Measurements from ENCODE around the gene ILDR1.
"Not testable (repeated sequence)": the region's sequence is repeated elsewhere in the genome, so short reads cannot be mapped to it uniquely, and the experiment has no call there.

Gene ILDR1

GRCh38 chr3:122052968-122053367 is 30.9 kb upstream of the ILDR1 start:
- Histone ChIP-seq H3K27me3 (replicated peaks; ENCODE audit: control insufficient read depth, insufficient read depth, low read length) (no peaks in the 10 kb centered on the region), H3K4me3 (replicated peaks; ENCODE audit: low read depth, low read length) (no peak overlapping the region), H3K36me3 (ENCODE audit: control insufficient read depth, insufficient read depth, low read length) (peaks cover 7% of the 10 kb centered on the region)
- no peak for TF ChIP-seq CTCF (IDR thresholded peaks at IDR 0.05; ENCODE audit: insufficient read depth, low read length, poor library complexity, severe bottlenecking)
- DNase-seq (ENCODE audit: extremely low read depth, insufficient read length): no peak

GRCh38 chr3:122047773-122048172 is 25.7 kb upstream of the ILDR1 start:
- H3K27me3 ChIP-seq (replicated peaks; ENCODE audit: control insufficient read depth, insufficient read depth, low read length); DNase-seq (ENCODE audit: extremely low read depth, insufficient read length); H3K4me3 ChIP-seq (replicated peaks; ENCODE audit: low read depth, low read length); H3K36me3 ChIP-seq (ENCODE audit: control insufficient read depth, insufficient read depth, low read length): not testable (repeated sequence)

GRCh38 chr3:122047296-122047695 is 25.2 kb upstream of the ILDR1 start:
- H3K27me3 ChIP-seq (replicated peaks; ENCODE audit: control insufficient read depth, insufficient read depth, low read length); DNase-seq (ENCODE audit: extremely low read depth, insufficient read length); H3K36me3 ChIP-seq (ENCODE audit: control insufficient read depth, insufficient read depth, low read length); H3K4me3 ChIP-seq (replicated peaks; ENCODE audit: low read depth, low read length): not testable (repeated sequence)

- DNase-seq (ENCODE audit: extremely low read depth, insufficient read length): no peak
- no peaks in the 10 kb centered on the region for H3K27me3 ChIP-seq (replicated peaks; ENCODE audit: control insufficient read depth, insufficient read depth, low read length)
- no peak overlapping the region for H3K4me3 ChIP-seq (replicated peaks; ENCODE audit: low read depth, low read length)
- peaks cover 2% of the 10 kb centered on the region for H3K36me3 ChIP-seq (ENCODE audit: control insufficient read depth, insufficient read depth, low read length)
- no peak for TF ChIP-seq CTCF (IDR thresholded peaks at IDR 0.05; ENCODE audit: insufficient read depth, low read length, poor library complexity, severe bottlenecking)
These were observed 11.0 kb upstream of the ILDR1 start for GRCh38 chr3:122033023-122033422.

GRCh38 chr3:122032531-122032930 is 10.5 kb upstream of the ILDR1 start:
- Histone ChIP-seq H3K4me3 (replicated peaks; ENCODE audit: low read depth, low read length) (no peak overlapping the region), H3K36me3 (ENCODE audit: control insufficient read depth, insufficient read depth, low read length) (no peaks in the 10 kb centered on the region; the same call in none of the 2 replicates), H3K27me3 (replicated peaks; ENCODE audit: control insufficient read depth, insufficient read depth, low read length) (no peaks in the 10 kb centered on the region)
- TF ChIP-seq CTCF (IDR thresholded peaks at IDR 0.05; ENCODE audit: insufficient read depth, low read length, poor library complexity, severe bottlenecking): no peak
- no peak for DNase-seq (ENCODE audit: extremely low read depth, insufficient read length)

GRCh38 chr3:122031123-122031468 is 9.0 kb upstream of the ILDR1 start:
- DNase-seq (ENCODE audit: extremely low read depth, insufficient read length): no peak
- Histone ChIP-seq H3K36me3 (ENCODE audit: control insufficient read depth, insufficient read depth, low read length) (no peaks in the 10 kb centered on the region; the same call in 1 of the 2 replicates), H3K27me3 (replicated peaks; ENCODE audit: control insufficient read depth, insufficient read depth, low read length) (no peaks in the 10 kb centered on the region), H3K4me3 (replicated peaks; ENCODE audit: low read depth, low read length) (peak overlapping the region; percentile 33)
- no peak for TF ChIP-seq CTCF (IDR thresholded peaks at IDR 0.05; ENCODE audit: insufficient read depth, low read length, poor library complexity, severe bottlenecking)

- no peaks in the 10 kb centered on the region for H3K27me3 ChIP-seq (replicated peaks; ENCODE audit: control insufficient read depth, insufficient read depth, low read length)
- DNase-seq (ENCODE audit: extremely low read depth, insufficient read length): peak; percentile 54
- H3K36me3 ChIP-seq (ENCODE audit: control insufficient read depth, insufficient read depth, low read length): no peaks in the 10 kb centered on the region; the same call in 1 of the 2 replicates
- H3K4me3 ChIP-seq (replicated peaks; ENCODE audit: low read depth, low read length): peak overlapping the region; percentile 33
- TF ChIP-seq CTCF (IDR thresholded peaks at IDR 0.05; ENCODE audit: insufficient read depth, low read length, poor library complexity, severe bottlenecking): no peak
These were observed 8.5 kb upstream of the ILDR1 start for GRCh38 chr3:122030381-122031122.
